Measurements from ENCODE around the gene DPP6. TPM values are rescaled to one million over a fixed set of nuclear protein-coding genes. Genes with fewer than 3 reads are reported as not detected.

Gene DPP6
- total RNA-seq, 1 experiment from 2014 or later: not detected

DNA sequence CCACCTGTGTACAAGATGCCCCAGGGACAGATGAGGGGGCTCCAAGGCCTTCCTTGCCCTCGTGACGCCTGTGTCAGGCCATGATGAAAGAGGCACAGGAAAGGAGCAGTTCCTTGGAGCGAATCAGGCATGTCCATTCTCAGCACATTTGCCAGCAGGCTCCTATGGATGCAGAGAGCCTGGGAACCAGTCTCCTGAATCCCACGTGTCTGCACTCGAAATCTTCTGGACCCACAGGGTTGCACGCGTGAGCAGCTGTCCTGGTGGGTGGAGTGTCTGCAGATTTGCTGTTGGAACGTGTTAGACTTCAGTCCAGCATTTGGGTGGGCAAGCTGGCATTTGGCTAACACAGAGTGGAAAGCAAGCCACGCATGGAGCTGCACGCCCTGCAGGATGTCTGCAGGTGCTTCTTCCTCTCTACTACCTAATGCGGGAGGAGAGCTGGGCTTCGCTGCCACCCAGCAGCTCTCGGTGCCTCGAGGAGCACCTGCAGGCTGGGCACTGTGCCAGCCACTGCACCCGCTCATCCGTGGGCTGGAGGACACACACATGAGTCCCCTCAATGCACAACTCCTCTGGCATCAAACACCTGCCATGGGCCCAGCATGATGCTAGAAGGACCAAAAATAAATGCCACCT, 810.1 kb downstream of the DPP6 start:
- no peak overlapping the region for H3K27ac ChIP-seq
- ChIA-PET POLR2A (ENCODE audit: unreplicated experiment) (no interaction called here), CTCF (no interaction called here)
- H4K20me1 ChIP-seq (ENCODE audit: insufficient read depth): no peaks in the 10 kb centered on the region
- BruUV-seq (replicated peaks): no TSS peak
- DNase-seq: no peak
- H3K9me3 ChIP-seq (ENCODE audit: insufficient read depth, low read depth): no peaks in the 10 kb centered on the region
- no peaks in the 10 kb centered on the region for H3K9me2 ChIP-seq (ENCODE audit: insufficient read depth)
- intact Hi-C loops (cut with micrococcal nuclease; ENCODE audit: unreplicated experiment): no loop called here
- no peak overlapping the region for H2AFZ ChIP-seq
- H3F3A ChIP-seq (ENCODE audit: insufficient read depth, low read depth): no peaks in the 10 kb centered on the region
- H3K4me1 ChIP-seq (replicated peaks; ENCODE audit: insufficient read depth): no peaks in the 10 kb centered on the region
- no peak overlapping the region for H3K4me3 ChIP-seq
- H3K79me2 ChIP-seq (ENCODE audit: low read depth): no peaks in the 10 kb centered on the region
- H3K4me2 ChIP-seq: no peak overlapping the region
- H3K36me3 ChIP-seq (ENCODE audit: low read depth): no peaks in the 10 kb centered on the region
- H3K27me3 ChIP-seq (ENCODE audit: insufficient read depth, low read depth): peaks cover 100% of the 10 kb centered on the region
- TF ChIP-seq, protein P1, sequence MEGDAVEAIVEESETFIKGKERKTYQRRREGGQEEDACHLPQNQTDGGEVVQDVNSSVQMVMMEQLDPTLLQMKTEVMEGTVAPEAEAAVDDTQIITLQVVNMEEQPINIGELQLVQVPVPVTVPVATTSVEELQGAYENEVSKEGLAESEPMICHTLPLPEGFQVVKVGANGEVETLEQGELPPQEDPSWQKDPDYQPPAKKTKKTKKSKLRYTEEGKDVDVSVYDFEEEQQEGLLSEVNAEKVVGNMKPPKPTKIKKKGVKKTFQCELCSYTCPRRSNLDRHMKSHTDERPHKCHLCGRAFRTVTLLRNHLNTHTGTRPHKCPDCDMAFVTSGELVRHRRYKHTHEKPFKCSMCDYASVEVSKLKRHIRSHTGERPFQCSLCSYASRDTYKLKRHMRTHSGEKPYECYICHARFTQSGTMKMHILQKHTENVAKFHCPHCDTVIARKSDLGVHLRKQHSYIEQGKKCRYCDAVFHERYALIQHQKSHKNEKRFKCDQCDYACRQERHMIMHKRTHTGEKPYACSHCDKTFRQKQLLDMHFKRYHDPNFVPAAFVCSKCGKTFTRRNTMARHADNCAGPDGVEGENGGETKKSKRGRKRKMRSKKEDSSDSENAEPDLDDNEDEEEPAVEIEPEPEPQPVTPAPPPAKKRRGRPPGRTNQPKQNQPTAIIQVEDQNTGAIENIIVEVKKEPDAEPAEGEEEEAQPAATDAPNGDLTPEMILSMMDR (conservative IDR thresholded peaks at IDR 0.05): no peak
- no peak for TF ChIP-seq EZH2 (IDR thresholded peaks at IDR 0.05; ENCODE audit: low read depth)

DNA sequence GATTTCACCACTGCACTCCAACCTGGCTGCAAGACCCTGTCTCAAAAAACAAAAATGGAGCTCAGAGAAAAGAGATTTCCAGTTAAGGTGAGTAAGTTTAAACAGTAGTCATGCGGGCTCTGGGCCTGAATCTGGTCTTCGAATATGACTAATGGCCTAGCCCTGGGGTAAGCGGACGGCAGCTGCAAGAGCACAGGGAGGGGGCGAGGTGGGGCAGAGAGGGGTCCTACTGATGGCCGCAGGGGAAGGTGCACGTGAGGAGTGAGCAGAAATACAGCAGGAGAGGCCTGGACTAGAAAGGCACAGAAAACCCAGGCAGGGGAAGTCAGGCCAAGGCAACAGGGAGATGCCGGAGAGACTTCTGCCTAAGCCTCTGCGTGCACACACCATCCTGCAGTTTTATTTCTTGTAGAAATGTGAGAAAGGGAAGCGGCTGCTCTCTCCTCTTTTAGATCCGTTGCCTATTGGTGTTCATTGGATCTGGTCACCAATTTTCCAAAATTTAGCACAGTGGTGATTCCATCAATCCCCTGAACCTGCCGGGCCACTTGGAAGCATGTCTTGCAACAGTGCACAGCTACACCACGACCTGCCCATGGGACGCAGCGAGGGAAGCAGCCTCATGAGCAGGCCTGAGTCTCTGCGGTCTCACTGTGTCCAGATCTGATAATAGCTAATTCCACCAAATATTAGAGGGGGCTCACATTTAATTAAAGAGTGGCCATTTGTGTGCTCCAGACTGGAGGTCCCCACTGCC, 811.7 kb downstream of the DPP6 start:
- Histone ChIP-seq H3K9me2 (ENCODE audit: insufficient read depth) (no peaks in the 10 kb centered on the region), H2AFZ (no peak overlapping the region), H3K27ac (no peak overlapping the region), H3K9me3 (ENCODE audit: insufficient read depth, low read depth) (no peaks in the 10 kb centered on the region), H3F3A (ENCODE audit: insufficient read depth, low read depth) (no peaks in the 10 kb centered on the region), H3K4me1 (replicated peaks; ENCODE audit: insufficient read depth) (no peaks in the 10 kb centered on the region), H3K4me2 (no peak overlapping the region), H3K27me3 (ENCODE audit: insufficient read depth, low read depth) (peaks cover 100% of the 10 kb centered on the region), H3K4me3 (no peak overlapping the region), H3K79me2 (ENCODE audit: low read depth) (no peaks in the 10 kb centered on the region), H4K20me1 (ENCODE audit: insufficient read depth) (no peaks in the 10 kb centered on the region), H3K36me3 (ENCODE audit: low read depth) (no peaks in the 10 kb centered on the region)
- POLR2A ChIA-PET (ENCODE audit: unreplicated experiment): no interaction called here
- DNase-seq: no peak
- TF ChIP-seq, protein P1 (conservative IDR thresholded peaks at IDR 0.05): no peak
- TF ChIP-seq EZH2 (IDR thresholded peaks at IDR 0.05; ENCODE audit: low read depth): no peak
- intact Hi-C loops (cut with micrococcal nuclease; ENCODE audit: unreplicated experiment): no loop called here
- CTCF ChIA-PET: interaction anchor here (0.6 kb wide), 1 partner anchor 738 kb away, joined by 3 read pairs; no protein-coding TSS in a partner anchor
- BruUV-seq (replicated peaks): no TSS peak

DNA sequence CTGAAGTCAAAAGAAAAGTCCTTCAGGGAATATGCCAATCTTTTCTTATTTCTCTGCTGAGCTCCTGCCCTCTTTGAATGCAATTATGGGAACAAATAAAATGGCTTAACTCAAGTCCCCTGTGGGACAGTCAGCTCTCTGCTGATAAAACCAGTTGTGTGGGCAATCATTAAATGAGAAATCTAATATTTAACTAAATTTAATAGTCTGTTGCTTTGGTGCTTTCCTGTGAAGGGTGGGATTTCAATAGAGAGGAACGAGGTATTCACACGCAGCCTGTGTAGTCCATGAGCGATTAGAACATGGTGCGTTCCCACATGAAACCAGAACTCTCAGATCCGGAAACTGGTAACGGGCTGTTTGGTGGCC, 812.3 kb downstream of the DPP6 start:
- intact Hi-C loops (cut with micrococcal nuclease; ENCODE audit: unreplicated experiment): no loop called here
- H2AFZ ChIP-seq: no peak overlapping the region
- H3K36me3 ChIP-seq (ENCODE audit: low read depth): no peaks in the 10 kb centered on the region
- no peak overlapping the region for H3K4me3 ChIP-seq
- BruUV-seq (replicated peaks): no TSS peak
- no peaks in the 10 kb centered on the region for H4K20me1 ChIP-seq (ENCODE audit: insufficient read depth)
- no peak overlapping the region for H3K4me2 ChIP-seq
- H3F3A ChIP-seq (ENCODE audit: insufficient read depth, low read depth): no peaks in the 10 kb centered on the region
- TF ChIP-seq EZH2 (IDR thresholded peaks at IDR 0.05; ENCODE audit: low read depth): no peak
- no peaks in the 10 kb centered on the region for H3K4me1 ChIP-seq (replicated peaks; ENCODE audit: insufficient read depth)
- no peak for DNase-seq
- CTCF ChIA-PET: no interaction called here
- H3K79me2 ChIP-seq (ENCODE audit: low read depth): no peaks in the 10 kb centered on the region
- POLR2A ChIA-PET (ENCODE audit: unreplicated experiment): no interaction called here
- H3K27me3 ChIP-seq (ENCODE audit: insufficient read depth, low read depth): peaks cover 100% of the 10 kb centered on the region
- no peaks in the 10 kb centered on the region for H3K9me3 ChIP-seq (ENCODE audit: insufficient read depth, low read depth)
- H3K9me2 ChIP-seq (ENCODE audit: insufficient read depth): no peaks in the 10 kb centered on the region
- no peak overlapping the region for H3K27ac ChIP-seq
